ENCODE data around the gene PDE11A.

PDE11A gene

DNA sequence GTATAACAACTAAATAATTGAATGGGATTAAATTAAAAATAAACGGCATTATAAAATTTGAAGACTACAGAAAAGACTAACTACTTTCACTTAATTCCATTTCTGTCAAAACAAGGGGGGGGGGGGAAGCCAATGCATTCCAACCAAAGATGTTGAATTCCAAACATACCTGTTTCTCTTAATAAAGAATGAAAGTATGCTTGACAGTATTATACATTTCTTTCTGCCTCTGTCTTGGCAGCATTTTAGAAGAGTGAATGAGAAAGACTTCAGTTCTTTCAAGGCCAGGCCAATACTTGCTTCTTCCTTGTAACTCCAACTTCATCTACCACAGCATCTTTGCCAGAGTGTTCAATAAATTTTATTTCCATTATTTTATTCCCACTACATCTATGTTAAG lies 65.9 kb downstream of the PDE11A start:
- Histone ChIP-seq H3F3A (ENCODE audit: insufficient read depth) (no peaks in the 10 kb centered on the region), H3K4me3 (ENCODE audit: insufficient read depth, low read length, poor library complexity, severe bottlenecking) (no peak overlapping the region), H3K27me3 (ENCODE audit: low read length) (no peaks in the 10 kb centered on the region), H3K9me2 (replicated peaks; ENCODE audit: insufficient read depth, low read length) (no peaks in the 10 kb centered on the region), H3K36me3 (ENCODE audit: low read length) (no peaks in the 10 kb centered on the region), H3K9ac (ENCODE audit: low read length) (no peak overlapping the region), H3K9me3 (ENCODE audit: insufficient read depth, low read length) (no peaks in the 10 kb centered on the region), H2AFZ (ENCODE audit: low read depth, low read length, severe bottlenecking) (no peak overlapping the region), H3K27ac (ENCODE audit: low read depth, low read length) (no peak overlapping the region), H3K4me2 (ENCODE audit: low read depth, low read length, poor library complexity, severe bottlenecking) (no peak overlapping the region), H3K79me2 (ENCODE audit: insufficient read depth, low read length) (no peaks in the 10 kb centered on the region), H4K20me1 (ENCODE audit: low read depth, low read length) (no peaks in the 10 kb centered on the region)
- TF ChIP-seq, protein P1, sequence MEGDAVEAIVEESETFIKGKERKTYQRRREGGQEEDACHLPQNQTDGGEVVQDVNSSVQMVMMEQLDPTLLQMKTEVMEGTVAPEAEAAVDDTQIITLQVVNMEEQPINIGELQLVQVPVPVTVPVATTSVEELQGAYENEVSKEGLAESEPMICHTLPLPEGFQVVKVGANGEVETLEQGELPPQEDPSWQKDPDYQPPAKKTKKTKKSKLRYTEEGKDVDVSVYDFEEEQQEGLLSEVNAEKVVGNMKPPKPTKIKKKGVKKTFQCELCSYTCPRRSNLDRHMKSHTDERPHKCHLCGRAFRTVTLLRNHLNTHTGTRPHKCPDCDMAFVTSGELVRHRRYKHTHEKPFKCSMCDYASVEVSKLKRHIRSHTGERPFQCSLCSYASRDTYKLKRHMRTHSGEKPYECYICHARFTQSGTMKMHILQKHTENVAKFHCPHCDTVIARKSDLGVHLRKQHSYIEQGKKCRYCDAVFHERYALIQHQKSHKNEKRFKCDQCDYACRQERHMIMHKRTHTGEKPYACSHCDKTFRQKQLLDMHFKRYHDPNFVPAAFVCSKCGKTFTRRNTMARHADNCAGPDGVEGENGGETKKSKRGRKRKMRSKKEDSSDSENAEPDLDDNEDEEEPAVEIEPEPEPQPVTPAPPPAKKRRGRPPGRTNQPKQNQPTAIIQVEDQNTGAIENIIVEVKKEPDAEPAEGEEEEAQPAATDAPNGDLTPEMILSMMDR (IDR thresholded peaks at IDR 0.05; ENCODE audit: insufficient read depth, low read length, poor library complexity, severe bottlenecking) = no peak

DNA sequence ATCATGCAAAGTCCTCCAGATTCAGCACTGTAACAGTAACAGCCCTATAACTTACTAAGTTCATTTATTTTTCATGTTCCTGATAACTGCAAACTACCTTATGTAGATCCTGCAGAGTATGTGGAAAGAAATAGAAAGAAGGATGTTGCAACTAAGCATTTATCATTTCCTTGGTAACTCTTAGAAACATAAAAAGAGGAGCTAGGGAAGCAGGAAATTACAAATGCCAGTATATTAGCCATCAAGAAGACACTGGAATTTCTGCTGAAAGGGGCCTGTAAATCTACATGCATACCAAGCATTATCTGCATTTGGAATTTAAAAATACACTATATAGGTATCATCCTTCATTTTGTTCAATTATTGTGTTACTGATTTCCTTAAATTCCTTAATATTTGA lies 66.8 kb downstream of the PDE11A start:
- no peak overlapping the region for H3K4me2 ChIP-seq (ENCODE audit: low read depth, low read length, poor library complexity, severe bottlenecking)
- no peaks in the 10 kb centered on the region for H3K9me3 ChIP-seq (ENCODE audit: insufficient read depth, low read length)
- H3F3A ChIP-seq (ENCODE audit: insufficient read depth) = no peaks in the 10 kb centered on the region
- no peak overlapping the region for H3K27ac ChIP-seq (ENCODE audit: low read depth, low read length)
- no peaks in the 10 kb centered on the region for H3K9me2 ChIP-seq (replicated peaks; ENCODE audit: insufficient read depth, low read length)
- H3K79me2 ChIP-seq (ENCODE audit: insufficient read depth, low read length) = no peaks in the 10 kb centered on the region
- H2AFZ ChIP-seq (ENCODE audit: low read depth, low read length, severe bottlenecking) = no peak overlapping the region
- H3K9ac ChIP-seq (ENCODE audit: low read length) = no peak overlapping the region
- no peaks in the 10 kb centered on the region for H3K27me3 ChIP-seq (ENCODE audit: low read length)
- no peak for TF ChIP-seq EZH2phosphoT487 (conservative IDR thresholded peaks at IDR 0.05; ENCODE audit: low read length)
- TF ChIP-seq, protein P1 (IDR thresholded peaks at IDR 0.05; ENCODE audit: insufficient read depth, low read length, poor library complexity, severe bottlenecking) = no peak
- no peaks in the 10 kb centered on the region for H3K36me3 ChIP-seq (ENCODE audit: low read length)
- no peak overlapping the region for H3K4me3 ChIP-seq (ENCODE audit: insufficient read depth, low read length, poor library complexity, severe bottlenecking)
- H4K20me1 ChIP-seq (ENCODE audit: low read depth, low read length) = no peaks in the 10 kb centered on the region

DNA sequence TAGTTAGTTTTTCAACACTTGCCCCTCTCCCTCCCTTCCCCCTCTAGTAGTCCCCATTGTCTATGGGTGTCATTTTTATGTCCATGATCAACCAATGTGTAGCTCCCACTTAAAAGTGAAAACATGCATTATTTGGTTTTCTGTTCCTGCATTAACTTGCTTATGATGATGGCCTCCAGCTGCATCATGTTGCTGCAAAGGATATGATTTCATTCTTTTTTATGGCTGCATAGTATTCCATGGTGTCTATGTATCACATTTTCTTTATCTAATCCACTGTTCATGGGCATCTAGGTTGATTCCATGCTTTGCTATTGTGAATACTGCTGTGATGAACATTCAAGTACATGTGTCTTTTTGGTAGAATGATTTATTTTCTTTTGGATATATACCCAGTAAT lies 70.5 kb downstream of the PDE11A start:
- no peak overlapping the region for H3K4me2 ChIP-seq (ENCODE audit: low read depth, low read length, poor library complexity, severe bottlenecking)
- TF ChIP-seq, protein P1 (IDR thresholded peaks at IDR 0.05; ENCODE audit: insufficient read depth, low read length, poor library complexity, severe bottlenecking) = no peak
- no peak for TF ChIP-seq EZH2phosphoT487 (conservative IDR thresholded peaks at IDR 0.05; ENCODE audit: low read length)
- no peak overlapping the region for H2AFZ ChIP-seq (ENCODE audit: low read depth, low read length, severe bottlenecking)
- H3K79me2 ChIP-seq (ENCODE audit: insufficient read depth, low read length) = no peaks in the 10 kb centered on the region
- no peaks in the 10 kb centered on the region for H3K9me3 ChIP-seq (ENCODE audit: insufficient read depth, low read length)
- no peaks in the 10 kb centered on the region for H3K9me2 ChIP-seq (replicated peaks; ENCODE audit: insufficient read depth, low read length)
- H3K9ac ChIP-seq (ENCODE audit: low read length) = no peak overlapping the region
- H3K27me3 ChIP-seq (ENCODE audit: low read length) = no peaks in the 10 kb centered on the region
- no peak overlapping the region for H3K4me3 ChIP-seq (ENCODE audit: insufficient read depth, low read length, poor library complexity, severe bottlenecking)
- H3F3A ChIP-seq (ENCODE audit: insufficient read depth) = no peaks in the 10 kb centered on the region
- H4K20me1 ChIP-seq (ENCODE audit: low read depth, low read length) = no peaks in the 10 kb centered on the region
- H3K27ac ChIP-seq (ENCODE audit: low read depth, low read length) = no peak overlapping the region
- H3K36me3 ChIP-seq (ENCODE audit: low read length) = no peaks in the 10 kb centered on the region

DNA sequence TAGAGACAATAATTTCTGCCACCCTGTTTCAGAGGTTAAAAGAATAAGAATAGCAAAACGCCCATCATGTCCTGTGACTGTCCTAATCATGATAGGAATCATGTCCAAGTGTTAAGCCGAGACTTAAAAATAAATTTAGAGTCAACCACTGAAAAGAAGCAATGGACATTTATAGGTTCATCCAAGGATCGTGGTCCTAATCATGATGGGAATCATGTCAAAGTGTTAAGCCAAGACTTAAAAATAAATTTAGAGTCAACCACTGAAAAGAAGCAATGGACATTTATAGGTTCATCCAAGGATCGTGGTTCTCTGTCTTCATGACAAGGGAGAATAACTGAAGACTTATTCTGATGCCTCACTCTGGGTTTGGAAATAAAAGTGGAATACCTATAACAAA lies 73.6 kb downstream of the PDE11A start:
- Histone ChIP-seq H4K20me1 (ENCODE audit: low read depth, low read length) (no peaks in the 10 kb centered on the region), H3K4me3 (ENCODE audit: insufficient read depth, low read length, poor library complexity, severe bottlenecking) (no peak overlapping the region), H3K27ac (ENCODE audit: low read depth, low read length) (no peak overlapping the region), H3K9me3 (ENCODE audit: insufficient read depth, low read length) (no peaks in the 10 kb centered on the region), H3K9ac (ENCODE audit: low read length) (no peak overlapping the region), H3K36me3 (ENCODE audit: low read length) (no peaks in the 10 kb centered on the region), H3K4me2 (ENCODE audit: low read depth, low read length, poor library complexity, severe bottlenecking) (no peak overlapping the region), H2AFZ (ENCODE audit: low read depth, low read length, severe bottlenecking) (no peak overlapping the region), H3F3A (ENCODE audit: insufficient read depth) (no peaks in the 10 kb centered on the region), H3K9me2 (replicated peaks; ENCODE audit: insufficient read depth, low read length) (no peaks in the 10 kb centered on the region), H3K27me3 (ENCODE audit: low read length) (no peaks in the 10 kb centered on the region), H3K79me2 (ENCODE audit: insufficient read depth, low read length) (no peaks in the 10 kb centered on the region)
- TF ChIP-seq EZH2phosphoT487 (conservative IDR thresholded peaks at IDR 0.05; ENCODE audit: low read length) = no peak
- TF ChIP-seq, protein P1 (IDR thresholded peaks at IDR 0.05; ENCODE audit: insufficient read depth, low read length, poor library complexity, severe bottlenecking) = no peak

Data from SU-DHL-6 (cell line).